Fibroblast of skin of left quadriceps (primary cell): Measurements from ENCODE around the gene FUT3.

Experiments
- DNase-seq, 2 experiments: peaks; one replicate each; pipeline ENCODE4 v3.0.0-alpha.2; 2013; ENCODE audit warnings: low read depth in 2 of 2

The FUT3 gene

DNA sequence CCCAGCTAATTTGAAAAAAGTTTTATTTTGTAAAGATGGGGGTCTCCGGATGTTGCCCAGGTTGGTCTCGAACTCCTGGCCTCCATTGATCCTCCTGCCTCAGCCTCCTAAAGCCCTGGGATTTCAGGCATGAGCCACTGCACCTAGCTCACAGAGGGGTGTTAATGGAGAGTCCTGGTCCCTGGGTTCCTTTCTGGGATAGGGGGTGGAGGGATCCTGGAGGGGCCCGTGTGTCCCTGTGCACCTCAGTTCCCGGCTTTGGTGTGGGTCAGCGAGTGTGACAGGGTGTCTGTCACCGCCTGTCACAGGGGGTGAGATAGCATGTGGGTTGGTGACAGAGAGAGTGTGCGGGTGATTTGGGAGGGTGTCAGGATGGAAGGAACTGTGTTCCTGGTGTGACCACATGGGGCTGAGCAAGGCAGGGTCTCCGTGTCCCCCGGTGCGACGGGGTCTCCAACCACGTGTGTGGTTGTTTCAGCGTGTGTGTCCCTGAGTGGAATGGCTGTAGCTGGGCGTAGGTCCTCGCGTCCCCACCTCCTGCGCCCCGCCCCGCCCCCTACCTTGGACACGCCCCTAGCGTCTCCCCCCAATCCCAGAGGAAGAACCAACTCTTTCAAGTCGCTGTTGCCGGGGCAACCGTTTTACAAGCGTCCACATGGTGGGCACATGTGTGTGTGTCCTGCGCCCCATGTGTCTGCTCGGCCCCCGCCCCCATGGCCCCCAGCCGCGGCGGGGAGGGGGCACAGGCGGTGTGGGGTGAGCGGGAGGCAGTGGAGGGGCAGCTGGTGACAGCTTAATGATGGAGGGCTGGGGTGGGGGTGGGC, 49.2 kb downstream of the FUT3 start:
- DNase-seq, result peak; percentile 51 to 54

DNA sequence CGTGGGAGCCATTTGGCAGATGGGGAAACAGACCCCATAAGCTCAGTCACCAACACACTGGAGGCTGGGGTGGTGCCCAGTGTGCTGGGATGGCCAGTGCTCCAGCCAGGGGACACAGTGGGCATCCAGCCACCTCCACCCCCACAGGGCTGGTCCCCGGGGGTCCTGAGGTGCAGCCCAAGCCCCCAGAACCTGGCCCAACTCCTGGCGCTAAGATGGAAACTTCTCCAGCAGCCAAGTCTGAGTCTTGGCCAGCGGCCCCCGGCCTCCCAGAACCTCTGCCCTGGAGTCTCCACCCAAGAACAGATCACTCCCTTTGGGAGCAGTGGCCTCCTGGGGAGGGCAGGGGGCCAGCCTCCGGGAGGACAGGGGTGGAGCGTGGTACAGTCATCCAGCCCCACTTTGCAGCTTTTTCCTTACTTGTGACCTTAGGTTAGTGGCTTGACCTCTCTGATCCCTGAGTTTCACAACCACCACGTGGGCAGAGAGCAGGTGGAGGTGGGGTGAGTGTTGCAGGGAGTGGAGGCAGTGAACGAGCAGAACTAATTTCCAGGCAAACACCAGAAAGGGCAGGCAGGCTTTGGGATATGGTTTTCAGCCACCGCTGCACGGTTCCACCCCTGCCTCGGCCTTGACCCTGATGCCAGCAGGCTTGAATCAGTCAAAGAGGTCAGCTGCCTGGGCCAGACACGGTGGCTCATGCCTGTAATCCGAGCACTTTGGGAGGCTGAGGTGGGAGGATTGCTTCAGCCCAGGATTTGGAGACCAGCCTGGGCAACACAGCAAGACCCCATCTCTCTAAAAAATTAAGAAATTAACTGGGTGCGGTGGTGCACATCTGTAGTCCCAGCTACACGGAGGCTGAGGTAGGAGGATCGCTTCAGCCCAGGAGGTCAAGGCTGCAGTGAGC, 50.6 kb downstream of the FUT3 start:
- DNase-seq, result no peak

GRCh38 chr19:5799247-5800241, 51.7 kb downstream of the FUT3 start:
- DNase-seq, result no peak

DNA sequence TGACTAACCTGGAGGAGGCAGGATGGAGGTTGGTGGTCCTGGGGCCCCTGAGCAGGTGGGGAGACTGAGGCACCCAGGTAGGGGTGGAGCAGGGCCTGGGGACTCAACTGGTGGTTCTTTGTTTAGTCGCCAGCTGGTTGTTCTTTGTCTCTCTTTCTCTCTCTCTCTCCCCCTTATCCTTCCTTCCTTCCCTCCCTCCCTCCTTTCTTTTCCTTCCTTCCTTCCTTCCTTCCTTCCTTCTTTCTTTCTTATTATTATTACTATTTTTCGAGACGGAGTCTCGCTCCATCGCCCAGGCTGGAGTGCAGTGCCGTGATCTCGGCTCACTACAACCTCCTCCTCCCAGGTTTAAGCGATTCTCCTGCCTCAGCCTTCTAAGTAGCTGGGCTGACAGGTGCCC, 53.0 kb downstream of the FUT3 start:
- DNase-seq, result no peak

DNA sequence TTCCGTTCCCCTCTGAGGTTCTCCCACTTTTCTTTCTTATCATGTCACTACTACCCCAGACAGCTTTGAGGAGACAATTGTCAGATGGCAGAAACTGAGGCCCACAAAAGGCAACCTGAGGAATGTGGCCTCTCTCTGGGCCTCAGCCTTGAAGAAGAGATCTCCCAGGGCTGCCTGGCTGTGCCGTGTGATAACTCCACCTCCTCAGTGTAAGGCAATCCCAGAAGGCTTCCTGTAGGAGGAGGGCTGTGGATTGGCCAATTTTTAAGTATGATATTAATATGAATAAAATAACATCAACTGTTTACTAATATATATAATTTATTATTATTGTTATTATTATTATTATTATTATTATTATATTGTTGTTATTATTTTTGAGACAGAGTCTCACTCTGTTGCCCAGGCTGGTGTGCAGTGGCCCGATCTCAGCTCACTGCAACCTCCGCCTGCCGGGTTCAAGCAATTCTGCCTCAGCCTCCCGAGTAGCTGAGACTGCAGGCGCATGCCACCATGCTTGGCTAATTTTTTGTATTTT, 55.8 kb downstream of the FUT3 start:
- no peak for DNase-seq

GRCh38 chr19:5793188-5793587, 58.1 kb downstream of the FUT3 start:
- no peak for DNase-seq
